A673 (cell line): Measurements from ENCODE around the gene SLC8A2. TPM values are rescaled to one million over a fixed set of nuclear protein-coding genes. Genes with fewer than 3 reads are reported as not detected.

Experiments used
- BruUV-seq: library from RNA; stranded (reverse); fragments of 400-500 nt; replicated peaks from 2 replicates; lab custom pipeline; 2021; lab: Mats Ljungman, UMichigan
- CTCF ChIA-PET: fragments of 300-600 bp; sonication (Branson Sonifier 250); formaldehyde crosslinking; loops from one replicate; lab custom pipeline; 2022; ENCODE audit warnings: antibody characterized with exemption; lab: Charles Lee
- POLR2A ChIA-PET: fragments of 300-600 bp; sonication (Branson Sonifier 250); formaldehyde crosslinking; loops from one replicate; lab custom pipeline; 2022; ENCODE audit warnings: antibody characterized with exemption; ENCODE audit not compliant: low non-redundant PET; lab: Charles Lee
- DNase-seq: peaks from one replicate; pipeline ENCODE4 v3.0.0-alpha.2; 2015; ENCODE audit warnings: low spot score
- H3K27ac ChIP-seq: fragments of 200-600 bp; sonication (generic); 2 replicates; pipeline ENCODE4 v1.5.1; 2016; ENCODE audit warnings: mixed run types, low read depth, mild to moderate bottlenecking, mixed read lengths, antibody characterized with exemption, low read length; ENCODE audit not compliant: poor library complexity, severe bottlenecking
- H3K27me3 ChIP-seq: fragments of 200-600 bp; sonication (generic); replicated peaks from 2 replicates; pipeline ENCODE4 v1.6.1; 2017; ENCODE audit warnings: mixed run types, low read depth, mild to moderate bottlenecking, mixed read lengths, antibody characterized with exemption, low read length; ENCODE audit not compliant: insufficient read depth, poor library complexity
- H3K36me3 ChIP-seq: fragments of 200-600 bp; sonication (generic); 2 replicates; pipeline ENCODE4 v1.6.1; 2016; ENCODE audit warnings: mixed run types, mild to moderate bottlenecking, mixed read lengths, antibody characterized with exemption, low read length; ENCODE audit not compliant: insufficient read depth, poor library complexity, severe bottlenecking
- H3K4me1 ChIP-seq: fragments of 200-600 bp; sonication (generic); 2 replicates; pipeline ENCODE4 v1.6.1; 2017; ENCODE audit warnings: mixed run types, mild to moderate bottlenecking, mixed read lengths, antibody characterized with exemption, low read length; ENCODE audit not compliant: insufficient read depth, poor library complexity, severe bottlenecking
- H3K4me3 ChIP-seq: fragments of 200-600 bp; sonication (generic); 2 replicates; pipeline ENCODE4 v1.5.1; 2016; ENCODE audit warnings: low read depth, mixed run types, mild to moderate bottlenecking, mixed read lengths, low read length; ENCODE audit not compliant: poor library complexity, severe bottlenecking
- H3K9me3 ChIP-seq: fragments of 200-600 bp; sonication (generic); 2 replicates; pipeline ENCODE4 v1.6.1; 2016; ENCODE audit warnings: mixed run types, low read depth, mild to moderate bottlenecking, mixed read lengths, antibody characterized with exemption, low read length; ENCODE audit not compliant: poor library complexity, severe bottlenecking
- CTCF ChIP-seq: fragments of 300-800, 200-600 bp; sonication (generic); conservative IDR thresholded peaks from 2 replicates; pipeline ENCODE4 v1.5.1; 2017; ENCODE audit warnings: low read depth, mild to moderate bottlenecking, antibody characterized with exemption, low read length, moderate library complexity, mixed read lengths
- EZH2 ChIP-seq: fragments of 200-600 bp; sonication (generic); IDR thresholded peaks from 2 replicates; pipeline ENCODE4 v1.6.1; 2017; ENCODE audit warnings: borderline replicate concordance, low read depth, mild to moderate bottlenecking, mixed read lengths, antibody characterized with exemption, low read length; ENCODE audit not compliant: poor library complexity, severe bottlenecking
- intact Hi-C: fragments of 100-400 bp; cut with micrococcal nuclease; formaldehyde crosslinking; loops from one replicate; pipeline ENCODE4 v1.10.0; 2022; ENCODE audit not compliant: unreplicated experiment
- total RNA-seq: library from RNA; stranded (reverse); gene quantifications from 2 replicates; pipeline ENCODE4 v1.2.3, GENCODE V29; 2021

SLC8A2 gene
- total RNA-seq, 1 experiment from 2014 or later: 3.2 TPM

GRCh38 chr19:47512183-47512947 is 40.7 kb upstream of the SLC8A2 start:
- BruUV-seq: no TSS peak
- DNase-seq: no peak
- POLR2A ChIA-PET: no interaction called here
- intact Hi-C loops: loop anchor here (10.0 kb wide), 1 partner anchor 182 kb away; no protein-coding TSS in a partner anchor
- Histone ChIP-seq H3K36me3 (no peaks in the 10 kb centered on the region), H3K9me3 (no peaks in the 10 kb centered on the region), H3K4me3 (no peak overlapping the region), H3K27ac (peak overlapping the region; percentile 35), H3K4me1 (peaks cover 3% of the 10 kb centered on the region), H3K27me3 (no peaks in the 10 kb centered on the region)
- TF ChIP-seq EZH2 (no peak), CTCF (no peak)
- CTCF ChIA-PET: no interaction called here

- TF ChIP-seq EZH2 (no peak), CTCF (no peak)
- no peaks in the 10 kb centered on the region for H3K9me3 ChIP-seq
- no peak overlapping the region for H3K4me3 ChIP-seq
- no peak overlapping the region for H3K27ac ChIP-seq
- ChIA-PET CTCF (no interaction called here), POLR2A (no interaction called here)
- no peak for DNase-seq
- intact Hi-C loops: loop anchor here (10.0 kb wide), 1 partner anchor 183 kb away; no protein-coding TSS in a partner anchor
- peaks cover 3% of the 10 kb centered on the region for H3K4me1 ChIP-seq
- no TSS peak for BruUV-seq
- no peaks in the 10 kb centered on the region for H3K27me3 ChIP-seq
- H3K36me3 ChIP-seq: no peaks in the 10 kb centered on the region
Measured at GRCh38 chr19:47511681-47512080, 40.0 kb upstream of the SLC8A2 start.

- ChIA-PET POLR2A (no interaction called here), CTCF (no interaction called here)
- Histone ChIP-seq H3K36me3 (no peaks in the 10 kb centered on the region), H3K9me3 (no peaks in the 10 kb centered on the region), H3K4me3 (no peak overlapping the region), H3K27me3 (no peaks in the 10 kb centered on the region), H3K27ac (no peak overlapping the region), H3K4me1 (peaks cover 3% of the 10 kb centered on the region)
- intact Hi-C loops: loop anchor here (10.0 kb wide), 1 partner anchor 184 kb away; no protein-coding TSS in a partner anchor
- no TSS peak for BruUV-seq
- TF ChIP-seq CTCF (no peak), EZH2 (no peak)
- DNase-seq: no peak
Measured at GRCh38 chr19:47511128-47511517, 39.4 kb upstream of the SLC8A2 start.
